Measurements from ENCODE around the gene DTL.
"Not testable (repeated sequence)": the region's sequence is repeated elsewhere in the genome, so short reads cannot be mapped to it uniquely, and the experiment has no call there.

The DTL gene

GRCh38 chr1:212021563-212021962 is 14.0 kb upstream of the DTL start:
- H4K20me1 ChIP-seq (ENCODE audit: low read depth, low read length) = 0 out of 2 replicates have a peak, but pooled peaks cover 5% of the 10 kb centered on the region
- no peak overlapping the region for H3K4me3 ChIP-seq (ENCODE audit: insufficient read depth, low read length, poor library complexity, severe bottlenecking)
- peaks cover 66% of the 10 kb centered on the region for H3K79me2 ChIP-seq (ENCODE audit: insufficient read depth, low read length)

GRCh38 chr1:212022908-212023307 is 12.6 kb upstream of the DTL start:
- not testable (repeated sequence) for H3K9me3 ChIP-seq (ENCODE audit: insufficient read depth, low read length); H3K9ac ChIP-seq (ENCODE audit: low read length); H2AFZ ChIP-seq (ENCODE audit: low read depth, low read length, severe bottlenecking); H4K20me1 ChIP-seq (ENCODE audit: low read depth, low read length); H3K27ac ChIP-seq (ENCODE audit: low read depth, low read length); H3F3A ChIP-seq (ENCODE audit: insufficient read depth); H3K4me2 ChIP-seq (ENCODE audit: low read depth, low read length, poor library complexity, severe bottlenecking); H3K27me3 ChIP-seq (ENCODE audit: low read length); H3K4me3 ChIP-seq (ENCODE audit: insufficient read depth, low read length, poor library complexity, severe bottlenecking); H3K9me2 ChIP-seq (replicated peaks; ENCODE audit: insufficient read depth, low read length)
- H3K79me2 ChIP-seq (ENCODE audit: insufficient read depth, low read length) = peaks cover 77% of the 10 kb centered on the region
- H3K36me3 ChIP-seq (ENCODE audit: low read length) = peaks cover 44% of the 10 kb centered on the region

More at GRCh38 chr1:212021563-212021962, 14.0 kb upstream of the DTL start:
- Histone ChIP-seq H3K9ac (ENCODE audit: low read length) (no peak overlapping the region), H3K27me3 (ENCODE audit: low read length) (no peaks in the 10 kb centered on the region), H3K9me2 (replicated peaks; ENCODE audit: insufficient read depth, low read length) (no peaks in the 10 kb centered on the region), H3K9me3 (ENCODE audit: insufficient read depth, low read length) (peaks cover 8% of the 10 kb centered on the region; the same call in 1 of the 2 replicates), H2AFZ (ENCODE audit: low read depth, low read length, severe bottlenecking) (no peak overlapping the region), H3K36me3 (ENCODE audit: low read length) (peaks cover 49% of the 10 kb centered on the region), H3K4me2 (ENCODE audit: low read depth, low read length, poor library complexity, severe bottlenecking) (no peak overlapping the region), H3K27ac (ENCODE audit: low read depth, low read length) (no peak overlapping the region), H3F3A (ENCODE audit: insufficient read depth) (peaks cover 7% of the 10 kb centered on the region)
- TF ChIP-seq CTCF (IDR thresholded peaks at IDR 0.05; ENCODE audit: insufficient read depth, low read length, poor library complexity, severe bottlenecking) = no peak
- TF ChIP-seq EZH2phosphoT487 (conservative IDR thresholded peaks at IDR 0.05; ENCODE audit: low read length) = no peak

GRCh38 chr1:212024469-212025149 is 10.9 kb upstream of the DTL start:
- H3F3A ChIP-seq (ENCODE audit: insufficient read depth) = peaks cover 6% of the 10 kb centered on the region; the same call in 1 of the 2 replicates
- H4K20me1 ChIP-seq (ENCODE audit: low read depth, low read length) = peaks cover 15% of the 10 kb centered on the region; the same call in 1 of the 2 replicates
- no peak overlapping the region for H3K9ac ChIP-seq (ENCODE audit: low read length)
- peaks cover 33% of the 10 kb centered on the region for H3K36me3 ChIP-seq (ENCODE audit: low read length)
- H3K4me3 ChIP-seq (ENCODE audit: insufficient read depth, low read length, poor library complexity, severe bottlenecking) = no peak overlapping the region
- H3K79me2 ChIP-seq (ENCODE audit: insufficient read depth, low read length) = peaks cover 91% of the 10 kb centered on the region
- no peaks in the 10 kb centered on the region for H3K9me2 ChIP-seq (replicated peaks; ENCODE audit: insufficient read depth, low read length)
- no peak overlapping the region for H2AFZ ChIP-seq (ENCODE audit: low read depth, low read length, severe bottlenecking)
- H3K27ac ChIP-seq (ENCODE audit: low read depth, low read length) = no peak overlapping the region
- H3K27me3 ChIP-seq (ENCODE audit: low read length) = no peaks in the 10 kb centered on the region
- TF ChIP-seq CTCF (IDR thresholded peaks at IDR 0.05; ENCODE audit: insufficient read depth, low read length, poor library complexity, severe bottlenecking) (no peak), EZH2phosphoT487 (conservative IDR thresholded peaks at IDR 0.05; ENCODE audit: low read length) (no peak)
- peaks cover 8% of the 10 kb centered on the region; the same call in 1 of the 2 replicates for H3K9me3 ChIP-seq (ENCODE audit: insufficient read depth, low read length)
- no peak overlapping the region for H3K4me2 ChIP-seq (ENCODE audit: low read depth, low read length, poor library complexity, severe bottlenecking)

- peaks cover 100% of the 10 kb centered on the region for H3K79me2 ChIP-seq (ENCODE audit: insufficient read depth, low read length)
- H3K36me3 ChIP-seq (ENCODE audit: low read length) = peaks cover 21% of the 10 kb centered on the region
- H3F3A ChIP-seq (ENCODE audit: insufficient read depth) = not testable (repeated sequence)
These were observed 7.8 kb upstream of the DTL start for GRCh38 chr1:212027727-212028126.

More at GRCh38 chr1:212027727-212028126, 7.8 kb upstream of the DTL start:
- H3K4me3 ChIP-seq (ENCODE audit: insufficient read depth, low read length, poor library complexity, severe bottlenecking); H3K27me3 ChIP-seq (ENCODE audit: low read length); H3K9me2 ChIP-seq (replicated peaks; ENCODE audit: insufficient read depth, low read length); H3K4me2 ChIP-seq (ENCODE audit: low read depth, low read length, poor library complexity, severe bottlenecking); H3K9me3 ChIP-seq (ENCODE audit: insufficient read depth, low read length); H3K9ac ChIP-seq (ENCODE audit: low read length); H2AFZ ChIP-seq (ENCODE audit: low read depth, low read length, severe bottlenecking); H3K27ac ChIP-seq (ENCODE audit: low read depth, low read length): not testable (repeated sequence)
- H4K20me1 ChIP-seq (ENCODE audit: low read depth, low read length) = peaks cover 16% of the 10 kb centered on the region; the same call in 1 of the 2 replicates

Data from SU-DHL-6 (cell line).